SK-N-SH treated with all-trans-retinoic acid at 6 μM for 48 hours (cell line): ENCODE results near the gene PCDHGA7.

ENCODE experiments used
- ATAC-seq: fragments of 200-7000 bp; cut with Tn5 transposase; 3 replicates; pipeline ENCODE4 v1.9.1; 2020; ENCODE audit warnings: mild to moderate bottlenecking, moderate library complexity
- ARNTL ChIP-seq: fragments of 450-650 bp; formaldehyde crosslinking; IDR thresholded peaks from 2 replicates; pipeline ENCODE4 v1.5.0; 2020; ENCODE audit warnings: low read depth, mild to moderate bottlenecking, moderate library complexity, borderline replicate concordance
- BACH2 ChIP-seq: fragments of 250-450 bp; sonication (Bioruptor Pico); IDR thresholded peaks from 2 replicates; pipeline ENCODE4 v1.9.0; 2021; ENCODE audit warnings: mild to moderate bottlenecking, borderline replicate concordance
- CREB5 ChIP-seq: fragments of 250-450 bp; sonication (Bioruptor Pico); IDR thresholded peaks from 2 replicates; pipeline ENCODE4 v1.5.1; 2020; ENCODE audit warnings: low read depth, mild to moderate bottlenecking, moderate library complexity
- CSDC2 ChIP-seq: fragments of 250-450 bp; sonication (Bioruptor Pico); IDR thresholded peaks from 2 replicates; pipeline ENCODE4 v1.5.0; 2020; ENCODE audit warnings: mild to moderate bottlenecking, moderate library complexity
- CSRNP3 ChIP-seq: fragments of 250-450 bp; sonication (Bioruptor Pico); IDR thresholded peaks from 2 replicates; pipeline ENCODE4 v1.5.1; 2021; ENCODE audit warnings: mild to moderate bottlenecking, moderate library complexity
- ESRRG ChIP-seq: fragments of 250-450 bp; sonication (Bioruptor Pico); IDR thresholded peaks from 2 replicates; pipeline ENCODE4 v1.6.1; 2021; ENCODE audit warnings: mild to moderate bottlenecking
- GLIS3 ChIP-seq: fragments of 250-450 bp; sonication (Bioruptor Pico); IDR thresholded peaks from 2 replicates; pipeline ENCODE4 v1.5.0; 2020; ENCODE audit warnings: mild to moderate bottlenecking, moderate library complexity
- ISL1 ChIP-seq: fragments of 250-450 bp; sonication (Bioruptor Pico); IDR thresholded peaks from 2 replicates; pipeline ENCODE4 v2.1.2; 2022; ENCODE audit warnings: mild to moderate bottlenecking, moderate library complexity
- OSR1 ChIP-seq: fragments of 250-450 bp; sonication (Bioruptor Pico); IDR thresholded peaks from 2 replicates; pipeline ENCODE4 v1.8.0; 2022; ENCODE audit warnings: moderate library complexity, mild to moderate bottlenecking, inconsistent platforms
- PATZ1 ChIP-seq: fragments of 250-450 bp; sonication (Bioruptor Pico); IDR thresholded peaks from 2 replicates; pipeline ENCODE4 v1.8.0; 2020; ENCODE audit warnings: mild to moderate bottlenecking, moderate library complexity, borderline replicate concordance
- POU6F1 ChIP-seq: fragments of 250-450 bp; sonication (Bioruptor Pico); IDR thresholded peaks from 2 replicates; pipeline ENCODE4 v1.8.0; 2021; ENCODE audit warnings: low read depth, mild to moderate bottlenecking, moderate library complexity, borderline replicate concordance
- PPARA ChIP-seq: fragments of 250-450 bp; sonication (Bioruptor Pico); IDR thresholded peaks from 2 replicates; pipeline ENCODE4 v1.5.0; 2020; ENCODE audit warnings: mild to moderate bottlenecking, borderline replicate concordance
- RARB ChIP-seq: fragments of 250-450 bp; sonication (Bioruptor Pico); IDR thresholded peaks from 2 replicates; pipeline ENCODE4 v1.8.0; 2021; ENCODE audit warnings: mild to moderate bottlenecking, moderate library complexity
- SNAI2 ChIP-seq: fragments of 250-450 bp; sonication (Bioruptor Pico); IDR thresholded peaks from 2 replicates; pipeline ENCODE4 v1.5.0; 2020; ENCODE audit warnings: mild to moderate bottlenecking, moderate library complexity
- TCF4 ChIP-seq: fragments of 250-450 bp; sonication (Bioruptor Pico); IDR thresholded peaks from 2 replicates; pipeline ENCODE4 v1.8.0; 2021; ENCODE audit warnings: mild to moderate bottlenecking, moderate library complexity, borderline replicate concordance
- TOX ChIP-seq: fragments of 250-450 bp; sonication (Bioruptor Pico); IDR thresholded peaks from 2 replicates; pipeline ENCODE4 v1.8.0; 2021; ENCODE audit warnings: mild to moderate bottlenecking, moderate library complexity, borderline replicate concordance
- TSHZ2 ChIP-seq: fragments of 250-450 bp; sonication (Bioruptor Pico); IDR thresholded peaks from 2 replicates; pipeline ENCODE4 v1.5.0; 2020; ENCODE audit warnings: mild to moderate bottlenecking, moderate library complexity
- ZC3H10 ChIP-seq: fragments of 250-450 bp; sonication (Bioruptor Pico); IDR thresholded peaks from 2 replicates; pipeline ENCODE4 v1.5.1; 2021; ENCODE audit warnings: mild to moderate bottlenecking, moderate library complexity
- ZFP3 ChIP-seq: fragments of 250-450 bp; sonication (Bioruptor Pico); IDR thresholded peaks from 2 replicates; pipeline ENCODE4 v1.5.0; 2020; ENCODE audit warnings: mild to moderate bottlenecking, moderate library complexity
- ZFP30 ChIP-seq: fragments of 450-650 bp; formaldehyde crosslinking; IDR thresholded peaks from 2 replicates; pipeline ENCODE4 v1.5.0; 2022; ENCODE audit warnings: mild to moderate bottlenecking, moderate library complexity
- ZNF565 ChIP-seq: fragments of 450-650 bp; formaldehyde crosslinking; conservative IDR thresholded peaks from 2 replicates; pipeline ENCODE4 v1.5.0; 2020; ENCODE audit warnings: low read depth, mild to moderate bottlenecking, moderate library complexity
- ZNF70 ChIP-seq: fragments of 450-650 bp; formaldehyde crosslinking; IDR thresholded peaks from 2 replicates; pipeline ENCODE4 v1.5.0; 2020; ENCODE audit warnings: mild to moderate bottlenecking, moderate library complexity
- ZNF8 ChIP-seq: fragments of 450-650 bp; formaldehyde crosslinking; IDR thresholded peaks from 2 replicates; pipeline ENCODE4 v1.5.0; 2020; ENCODE audit warnings: mild to moderate bottlenecking, moderate library complexity

The PCDHGA7 gene

GRCh38 chr5:141419074-141419880 is 36.7 kb downstream of the PCDHGA7 start:
- ATAC-seq = no peak

GRCh38 chr5:141420855-141421488 is 38.4 kb downstream of the PCDHGA7 start, which contains the start of gene PCDHGA11:
Gene PCDHGA11 (plus strand): TSS chr5:141421051. CDS start chr5:141421228, 177 bp downstream.
- no peak for TF ChIP-seq GLIS3
- TF ChIP-seq CSDC2 (CRISPR knock-in tag) = no peak
- TF ChIP-seq TCF4 (CRISPR knock-in tag) = no peak
- TF ChIP-seq TOX (CRISPR knock-in tag) = no peak
- no peak for TF ChIP-seq RARB (CRISPR knock-in tag)
- TF ChIP-seq OSR1 (CRISPR knock-in tag) = no peak
- no peak for TF ChIP-seq ZFP30 (CRISPR knock-in tag)
- TF ChIP-seq TSHZ2 (CRISPR knock-in tag) = no peak
- no peak for TF ChIP-seq BACH2 (CRISPR knock-in tag)
- TF ChIP-seq ZNF8 = no peak
- no peak for TF ChIP-seq ZC3H10 (CRISPR knock-in tag)
- TF ChIP-seq, all 23 proteins: peak for 0
- ATAC-seq = no peak

More at GRCh38 chr5:141419074-141419880, 36.7 kb downstream of the PCDHGA7 start:
- TF ChIP-seq ZC3H10 (CRISPR knock-in tag) = no peak
- no peak for TF ChIP-seq ZNF565 (CRISPR knock-in tag)
- TF ChIP-seq ESRRG (CRISPR knock-in tag) = no peak
- no peak for TF ChIP-seq ZFP3
- TF ChIP-seq OSR1 (CRISPR knock-in tag) = no peak
- TF ChIP-seq GLIS3 = no peak
- no peak for TF ChIP-seq ISL1 (CRISPR knock-in tag)
- TF ChIP-seq PPARA (CRISPR knock-in tag) = no peak
- no peak for TF ChIP-seq RARB (CRISPR knock-in tag)

GRCh38 chr5:141421489-141421855 is 38.9 kb downstream of the PCDHGA7 start:
- no peak for ATAC-seq
- TF ChIP-seq PATZ1 (CRISPR knock-in tag) (no peak), CSRNP3 (CRISPR knock-in tag) (no peak), ZNF8 (no peak), RARB (CRISPR knock-in tag) (no peak), TCF4 (CRISPR knock-in tag) (no peak), CREB5 (CRISPR knock-in tag) (no peak), OSR1 (CRISPR knock-in tag) (no peak), CSDC2 (CRISPR knock-in tag) (no peak), TOX (CRISPR knock-in tag) (no peak), ARNTL (no peak), ZNF70 (CRISPR knock-in tag) (no peak), POU6F1 (CRISPR knock-in tag) (no peak), PPARA (CRISPR knock-in tag) (no peak), TSHZ2 (CRISPR knock-in tag) (no peak), SNAI2 (no peak), ZC3H10 (CRISPR knock-in tag) (no peak), ISL1 (CRISPR knock-in tag) (no peak)
